HG03439 (cell line): ENCODE data around the gene CDC42BPB.
"Not testable (repeated sequence)": the region's sequence is repeated elsewhere in the genome, so short reads cannot be mapped to it uniquely, and the experiment has no call there.

Experiments
- ATAC-seq: cut with Tn5 transposase; IDR thresholded peaks from one replicate; pipeline ENCODE4 v1.9.1; 2021; ENCODE audit warnings: mild to moderate bottlenecking, moderate library complexity; ENCODE audit not compliant: unreplicated experiment

Gene CDC42BPB

DNA sequence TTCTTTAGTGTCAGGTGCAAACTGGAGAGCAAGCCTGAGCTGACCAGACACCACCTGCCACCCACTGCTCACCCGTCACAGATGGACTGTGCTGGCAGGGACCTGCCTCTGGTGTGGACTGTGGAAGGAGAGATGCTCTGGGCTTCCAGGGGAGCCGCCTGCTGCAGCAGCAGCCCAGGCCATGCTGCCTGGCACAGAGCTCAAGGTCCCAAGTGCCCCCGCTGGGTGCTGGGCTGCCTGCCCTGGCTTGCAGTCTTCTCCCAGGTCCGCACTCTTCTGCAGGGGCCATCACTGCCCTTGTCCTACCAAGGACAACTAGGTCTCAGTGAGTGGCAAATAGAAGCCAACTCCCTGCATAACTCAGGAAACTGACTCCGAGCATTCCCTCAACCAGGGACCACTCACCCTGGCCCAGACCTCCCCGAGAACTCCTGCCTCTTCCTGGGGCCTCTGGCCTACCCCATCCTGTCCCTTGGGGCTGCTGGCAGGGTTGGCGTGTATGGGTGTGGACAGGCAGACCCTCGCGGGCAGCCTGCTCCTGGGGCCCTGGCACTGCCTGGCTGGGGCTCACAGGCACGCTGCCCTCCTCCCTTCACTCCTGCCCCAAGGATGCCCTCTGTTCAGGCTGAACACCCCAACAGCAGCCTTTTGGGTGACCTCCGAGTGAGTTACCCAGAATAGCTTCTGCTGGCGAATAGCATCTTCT lies 125.6 kb downstream of the CDC42BPB start:
- ATAC-seq = no peak

GRCh38 chr14:102930753-102931579 lies 126.4 kb downstream of the CDC42BPB start:
- ATAC-seq = no peak

DNA sequence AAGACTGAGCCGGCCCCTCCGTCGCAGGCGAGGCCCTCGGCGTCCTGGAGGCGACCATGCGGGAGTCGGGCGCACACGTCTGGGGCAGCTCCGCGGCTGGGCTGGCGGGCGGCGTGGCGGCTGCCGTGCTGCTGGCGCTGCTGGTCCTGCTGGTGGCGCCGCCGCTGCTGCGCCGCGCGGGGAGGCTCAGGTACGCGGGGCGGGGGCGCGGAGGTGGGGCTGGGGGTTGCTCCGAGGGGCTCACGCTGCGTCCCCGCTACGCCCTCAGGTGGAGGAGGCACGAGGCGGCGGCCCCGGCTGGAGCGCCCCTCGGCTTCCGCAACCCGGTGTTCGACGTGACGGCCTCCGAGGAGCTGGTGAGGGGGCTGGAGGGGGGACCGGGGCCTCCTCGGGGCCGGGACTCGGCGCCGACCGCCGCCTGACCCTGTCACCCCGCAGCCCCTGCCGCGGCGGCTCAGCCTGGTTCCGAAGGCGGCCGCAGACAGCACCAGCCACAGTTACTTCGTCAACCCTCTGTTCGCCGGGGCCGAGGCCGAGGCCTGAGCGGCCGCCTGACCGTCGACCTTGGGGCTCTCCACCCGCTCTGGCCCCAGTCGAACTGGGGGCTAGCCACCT lies 127.1 kb downstream of the CDC42BPB start:
- no peak for ATAC-seq

GRCh38 chr14:102929241-102930137 lies 127.9 kb downstream of the CDC42BPB start:
- ATAC-seq = no peak

DNA sequence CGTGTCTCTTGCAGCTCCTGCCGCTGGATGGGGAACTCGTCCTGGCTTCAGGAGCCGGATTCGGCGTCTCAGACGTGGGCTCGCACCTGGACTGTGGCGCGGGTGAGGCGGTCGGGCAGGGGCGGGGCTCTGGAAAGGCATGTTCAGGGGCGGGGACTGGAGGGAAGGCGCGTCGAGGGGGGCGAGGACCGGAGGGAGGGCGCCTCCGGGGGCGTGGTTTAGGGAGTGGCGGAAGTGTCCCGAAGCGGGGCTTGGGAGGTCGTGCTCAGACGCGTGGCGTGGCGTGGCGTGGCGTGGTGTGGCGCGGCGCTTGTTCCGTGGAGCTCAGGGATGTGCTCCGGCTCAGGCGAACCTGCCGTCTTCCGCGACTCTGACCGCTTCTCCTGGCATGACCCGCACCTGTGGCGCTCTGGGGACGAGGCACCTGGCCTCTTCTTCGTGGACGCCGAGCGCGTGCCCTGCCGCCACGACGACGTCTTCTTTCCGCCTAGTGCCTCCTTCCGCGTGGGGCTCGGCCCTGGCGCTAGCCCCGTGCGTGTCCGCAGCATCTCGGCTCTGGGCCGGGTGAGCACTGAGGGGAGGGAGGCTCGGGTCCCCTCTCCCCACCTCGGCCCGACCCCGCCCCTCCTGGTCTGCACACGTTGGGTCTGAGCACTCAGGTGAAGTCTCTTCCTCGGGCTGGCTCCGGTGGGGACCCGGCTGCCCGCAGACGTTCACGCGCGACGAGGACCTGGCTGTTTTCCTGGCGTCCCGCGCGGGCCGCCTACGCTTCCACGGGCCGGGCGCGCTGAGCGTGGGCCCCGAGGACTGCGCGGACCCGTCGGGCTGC lies 128.7 kb downstream of the CDC42BPB start:
- ATAC-seq = no peak

- ATAC-seq = no peak
Observed at GRCh38 chr14:102927878-102928411, 129.4 kb downstream of the CDC42BPB start.

DNA sequence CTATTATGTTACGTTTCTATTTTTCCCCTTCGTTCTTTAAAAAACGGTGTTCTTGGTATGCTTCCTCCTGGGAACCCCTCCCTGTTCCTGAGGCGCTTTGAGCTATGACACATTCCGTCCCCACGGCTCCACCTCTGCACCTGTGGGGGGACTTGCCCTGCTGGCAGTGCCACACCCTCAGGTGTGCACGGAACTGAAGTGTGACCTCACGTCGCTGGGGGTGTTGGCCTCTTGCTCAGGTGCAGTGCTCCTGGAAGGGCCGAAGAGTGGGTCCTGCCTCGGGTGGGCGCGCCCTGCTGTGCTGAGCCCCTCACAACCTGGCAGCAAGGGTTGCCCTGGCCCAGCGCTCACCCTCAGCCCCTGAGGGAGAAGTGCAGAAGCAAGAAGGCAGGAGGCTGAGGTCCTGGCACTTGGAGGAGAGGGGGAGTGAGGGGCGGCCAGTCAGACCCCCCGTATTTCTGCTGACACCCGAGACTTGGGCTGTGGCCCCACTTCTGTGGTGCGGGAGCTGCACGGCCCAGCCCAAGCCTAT lies 129.9 kb downstream of the CDC42BPB start:
- no peak for ATAC-seq

DNA sequence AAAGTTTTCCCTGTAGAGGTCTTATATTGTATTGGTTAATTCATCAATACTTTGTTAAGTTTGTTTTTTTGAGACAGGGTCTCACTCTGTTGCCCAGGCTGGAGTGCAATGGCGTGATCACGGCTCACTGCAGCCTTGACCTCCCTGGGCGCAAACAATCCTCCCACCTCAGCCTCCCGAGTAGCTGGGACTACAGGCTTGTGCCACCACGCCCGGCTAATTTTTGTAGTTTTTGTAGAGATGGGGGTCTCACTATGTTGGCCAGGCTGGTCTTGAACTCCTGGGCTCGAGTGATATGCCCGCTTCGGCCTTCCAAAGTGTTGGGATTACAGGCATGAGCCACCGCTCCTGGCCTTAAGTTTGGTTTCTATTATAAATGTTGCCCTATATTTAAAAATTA lies 130.5 kb downstream of the CDC42BPB start:
- not testable (repeated sequence) for ATAC-seq

GRCh38 chr14:102926104-102926503 lies 131.2 kb downstream of the CDC42BPB start:
- ATAC-seq = no peak

DNA sequence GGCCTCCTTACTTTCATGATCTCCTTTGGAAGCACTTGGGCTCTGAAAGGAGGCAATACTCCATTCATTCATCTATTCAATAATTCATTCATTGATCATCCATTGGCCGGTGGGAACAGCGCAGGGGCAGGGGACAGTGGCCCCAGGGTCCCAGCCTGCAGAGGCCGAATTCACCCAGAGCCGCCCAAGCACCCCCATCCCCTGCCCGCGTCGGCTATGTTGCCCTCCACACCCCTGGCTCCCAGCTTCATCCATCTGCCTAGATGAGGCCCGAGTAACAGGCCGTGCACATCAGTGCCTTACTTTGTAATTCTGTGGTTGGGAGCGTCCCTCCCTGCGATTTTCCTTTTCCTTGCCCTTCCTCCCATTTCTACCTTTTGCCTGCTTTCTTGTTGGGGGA lies 131.7 kb downstream of the CDC42BPB start:
- ATAC-seq = no peak

DNA sequence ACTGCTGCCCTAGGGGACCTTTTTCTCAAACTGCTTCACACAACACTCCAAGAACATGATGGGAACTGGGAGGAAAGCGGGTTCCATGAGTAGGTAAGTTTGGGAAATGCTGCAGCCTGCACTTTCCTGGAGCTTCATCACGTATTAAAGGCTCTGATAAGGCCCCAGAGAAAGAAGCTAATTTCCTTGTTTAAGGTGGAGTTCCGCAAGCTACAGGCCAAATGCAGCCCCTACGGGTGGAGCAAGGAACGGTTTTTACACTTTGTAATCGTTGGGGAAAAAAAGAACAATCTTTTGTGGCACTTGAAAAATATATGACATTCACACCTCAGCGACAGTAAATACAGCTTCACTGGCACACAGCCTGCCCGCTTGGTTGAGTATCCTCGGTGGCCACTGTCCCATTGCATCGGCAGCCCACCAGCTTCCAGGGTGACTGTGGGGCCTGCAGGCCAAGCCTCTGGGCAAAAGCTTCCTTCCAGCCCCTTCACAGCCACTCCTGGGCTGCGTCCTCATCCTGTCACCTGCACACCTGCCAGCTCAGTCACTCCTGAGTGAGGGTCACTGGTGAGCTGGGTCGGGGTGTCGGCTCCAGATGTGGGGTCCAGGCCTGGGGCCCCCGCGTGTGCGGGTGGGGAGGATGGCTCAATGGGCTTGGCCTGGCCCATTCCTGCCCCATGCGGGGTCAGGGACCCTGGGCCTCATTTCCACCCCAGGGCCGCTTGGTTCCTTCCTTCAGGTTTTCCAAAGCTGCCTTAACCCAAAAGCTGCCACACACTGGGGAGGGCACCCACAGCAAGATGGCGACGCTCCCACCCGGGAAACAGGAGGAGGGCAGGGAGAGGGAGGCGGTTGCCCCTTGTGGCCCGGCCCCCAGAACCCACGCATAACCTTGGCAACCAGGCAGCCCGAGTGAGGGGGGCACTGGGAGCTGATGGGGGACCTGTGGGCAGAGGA lies 132.4 kb downstream of the CDC42BPB start:
- ATAC-seq = no peak

- no peak for ATAC-seq
Observed at GRCh38 chr14:102923925-102924486, 133.3 kb downstream of the CDC42BPB start.

GRCh38 chr14:102923201-102923924 lies 134.0 kb downstream of the CDC42BPB start:
- no peak for ATAC-seq

GRCh38 chr14:102922490-102923200 lies 134.7 kb downstream of the CDC42BPB start, which contains the start of gene AMN:
Gene AMN, plus strand, starts transcription at chr14:102922663. Its CDS starts 26 bp downstream, at chr14:102922689.
- no peak for ATAC-seq

GRCh38 chr14:102920998-102921304 lies 136.4 kb downstream of the CDC42BPB start:
- ATAC-seq = no peak

DNA sequence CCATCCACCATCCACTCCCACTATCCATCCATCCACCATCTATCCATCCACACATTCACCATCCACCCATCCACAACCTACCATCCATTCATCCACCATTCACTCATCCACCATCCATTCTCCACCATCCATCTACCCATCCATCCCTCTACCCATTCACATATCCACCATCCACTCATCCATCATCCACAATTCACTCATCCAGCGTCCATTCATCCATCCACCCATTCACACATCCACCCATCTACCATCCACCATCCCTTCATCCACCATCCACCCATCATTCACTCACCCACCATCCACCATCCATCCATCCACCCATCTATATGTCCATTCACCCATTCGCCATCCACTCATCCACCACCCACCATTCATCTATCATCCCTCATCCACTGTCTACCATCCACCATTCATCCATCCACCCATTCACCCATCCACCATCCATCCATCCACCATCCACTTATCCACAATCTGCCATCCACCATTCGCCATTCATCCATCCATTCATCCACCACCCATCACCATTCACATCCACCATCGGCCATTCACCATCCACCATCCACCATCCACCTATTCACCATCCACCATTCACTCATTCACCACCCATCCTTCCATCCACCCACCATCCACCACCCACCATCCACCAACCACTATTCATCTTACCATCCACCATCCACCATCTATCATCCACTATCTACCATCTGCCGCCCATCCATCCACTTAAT lies 136.9 kb downstream of the CDC42BPB start:
- no peak for ATAC-seq
